SH-SY5Y (cell line): Measurements from ENCODE around the gene RRP7A.

ENCODE experiments used
- GATA2 ChIP-seq: IDR thresholded peaks from 2 replicates; pipeline ENCODE4 v1.6.1; 2011; ENCODE audit warnings: mild to moderate bottlenecking, low read depth, low read length
- GATA3 ChIP-seq: IDR thresholded peaks from 2 replicates; pipeline ENCODE4 v1.6.1; 2011; ENCODE audit warnings: low read depth, mild to moderate bottlenecking, low read length, moderate library complexity

RRP7A gene

DNA sequence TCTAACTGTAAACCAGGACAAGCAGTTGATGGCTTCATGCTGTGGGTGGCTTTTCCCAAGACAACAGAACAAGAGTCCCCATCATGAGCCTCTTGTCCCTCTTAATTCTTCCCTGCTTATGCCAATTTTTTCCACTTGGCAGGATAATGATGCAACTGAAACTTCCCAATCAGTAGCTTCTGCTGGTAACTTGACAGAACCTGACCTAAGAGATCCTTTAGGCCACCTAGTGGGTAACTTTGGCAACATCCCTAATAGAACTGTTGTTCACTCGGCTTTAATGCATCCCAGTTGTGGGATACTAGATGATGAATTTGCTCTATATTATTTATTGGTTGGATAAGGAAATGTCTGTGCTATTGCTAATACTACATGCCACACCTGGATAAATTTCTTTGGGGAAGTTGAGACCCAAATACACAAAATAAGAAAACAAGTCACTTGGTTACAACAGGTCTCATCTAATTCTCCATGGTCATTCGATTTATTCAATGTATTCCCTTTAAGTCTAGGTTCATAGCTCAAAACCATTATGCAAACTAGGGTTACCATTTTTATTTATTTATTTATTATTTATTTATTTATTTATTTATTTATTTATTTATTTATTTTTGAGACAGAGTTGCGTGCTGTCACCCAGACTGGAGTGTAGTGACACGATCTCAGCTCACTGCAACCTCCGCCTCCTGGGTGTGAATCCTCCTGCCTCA is 46.0 kb downstream of the RRP7A start:
- no peak for TF ChIP-seq GATA2
- TF ChIP-seq GATA3, result no peak

DNA sequence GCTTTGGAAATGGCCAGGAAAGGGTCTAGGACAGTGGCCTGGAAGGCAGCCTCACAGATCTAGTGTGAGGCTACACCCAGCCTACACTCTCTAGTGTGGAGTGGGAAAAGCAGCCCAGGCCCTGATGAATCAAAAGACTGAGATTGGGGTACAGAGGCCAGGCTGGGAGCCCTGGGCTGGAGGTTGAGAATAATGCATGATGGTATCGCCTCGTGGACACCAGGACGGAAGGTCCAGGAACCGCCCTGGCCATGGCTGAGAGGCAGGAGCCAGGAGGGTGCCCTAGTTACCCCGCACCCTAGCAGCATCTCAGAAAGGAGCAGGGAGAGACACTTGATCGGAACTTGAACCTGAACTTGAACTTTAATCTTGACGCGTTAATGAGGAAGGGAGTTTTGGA is 46.9 kb downstream of the RRP7A start:
- TF ChIP-seq GATA2, result no peak
- no peak for TF ChIP-seq GATA3

DNA sequence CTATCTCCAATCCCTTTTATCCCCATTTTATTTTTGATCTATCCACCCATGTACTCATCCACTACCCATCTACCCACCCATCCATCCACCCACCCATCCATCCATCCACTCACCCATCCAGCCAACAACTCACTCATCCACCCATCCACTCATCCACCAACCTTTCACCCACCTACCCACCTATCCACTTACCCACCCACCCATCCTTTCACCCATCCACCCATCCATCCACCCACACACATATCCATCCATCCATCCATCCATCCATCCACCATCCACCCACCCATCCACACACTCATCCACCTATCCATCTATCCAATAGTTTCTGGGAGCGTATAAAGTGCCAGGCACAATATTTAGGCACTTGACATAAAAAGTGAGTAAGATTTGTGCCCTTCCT is 48.2 kb downstream of the RRP7A start:
- TF ChIP-seq GATA2 (no peak), GATA3 (no peak)

DNA sequence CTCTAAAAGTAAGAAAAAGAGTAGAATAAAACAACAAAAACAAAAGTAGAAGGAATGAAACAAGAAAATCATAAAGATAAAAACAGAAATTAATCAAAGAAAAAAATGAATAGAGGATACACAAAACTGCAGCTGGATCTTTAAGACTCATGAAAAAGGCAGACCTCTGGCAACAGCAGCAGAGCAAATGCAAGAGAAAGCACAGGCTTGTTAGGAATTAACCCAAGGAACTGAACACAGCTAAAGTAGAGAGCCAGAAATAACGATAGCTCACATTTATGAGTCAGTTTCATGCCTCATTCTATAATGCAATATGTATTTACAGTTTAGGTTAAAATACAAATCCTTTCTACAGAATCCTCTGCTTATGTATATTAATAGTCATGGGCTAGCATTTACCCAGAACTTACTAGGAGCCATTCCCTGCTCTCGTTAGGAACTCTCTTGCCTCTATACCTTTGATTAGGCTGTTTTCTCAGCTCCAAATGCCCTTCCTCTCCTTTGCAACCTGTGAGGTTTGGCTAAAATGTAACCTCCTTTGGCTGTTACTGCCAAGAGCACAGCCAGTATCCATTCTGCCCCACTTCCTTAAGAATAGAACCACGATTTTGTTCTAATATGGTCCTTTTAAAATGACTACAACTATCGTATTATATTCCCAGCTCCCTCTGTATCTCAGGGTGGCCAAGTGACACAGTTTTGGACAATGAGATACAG is 49.1 kb downstream of the RRP7A start:
- TF ChIP-seq GATA3 (no peak), GATA2 (no peak)

DNA sequence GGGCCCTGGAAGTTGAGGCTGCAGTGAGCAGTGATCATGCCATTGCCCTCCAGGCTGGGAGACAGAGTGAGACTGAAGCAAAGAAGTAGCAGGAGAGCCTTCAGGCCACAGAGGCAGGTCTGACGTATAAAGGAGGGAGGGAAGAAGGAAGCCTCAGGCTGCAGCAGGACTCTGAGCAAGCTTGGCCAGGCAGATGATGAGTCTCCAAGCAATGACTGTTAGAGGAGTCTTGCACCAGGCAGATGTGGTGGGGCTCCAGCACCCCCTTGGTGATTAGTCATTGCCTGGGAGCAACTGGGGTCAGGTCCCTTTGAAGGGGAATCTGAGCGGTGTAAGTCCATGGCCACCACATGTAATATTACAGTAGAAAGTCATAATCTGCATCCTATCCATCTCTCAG is 50.8 kb downstream of the RRP7A start:
- TF ChIP-seq GATA2 (no peak), GATA3 (no peak)

DNA sequence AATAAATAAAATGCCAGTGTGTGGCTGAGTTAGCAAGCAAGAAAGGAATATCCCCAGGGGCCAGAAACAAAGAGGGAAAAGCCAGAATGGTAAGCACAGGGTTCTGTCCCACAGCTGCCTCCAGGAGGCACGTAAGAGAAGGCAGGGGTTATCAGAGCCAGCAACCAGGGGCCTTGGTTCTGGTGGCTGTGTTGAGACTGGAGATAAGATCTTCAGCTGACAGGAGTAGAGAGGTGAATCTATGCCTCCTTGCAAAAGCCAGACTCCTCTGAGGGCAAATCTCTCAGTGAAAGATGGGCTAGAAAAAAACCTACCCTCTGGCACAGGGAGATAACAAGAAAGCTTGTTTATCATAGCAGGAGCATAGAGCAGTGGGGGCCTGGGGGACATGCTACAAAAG is 57.6 kb downstream of the RRP7A start:
- TF ChIP-seq GATA3, result peak; percentile 72
- peak; percentile 91 for TF ChIP-seq GATA2

DNA sequence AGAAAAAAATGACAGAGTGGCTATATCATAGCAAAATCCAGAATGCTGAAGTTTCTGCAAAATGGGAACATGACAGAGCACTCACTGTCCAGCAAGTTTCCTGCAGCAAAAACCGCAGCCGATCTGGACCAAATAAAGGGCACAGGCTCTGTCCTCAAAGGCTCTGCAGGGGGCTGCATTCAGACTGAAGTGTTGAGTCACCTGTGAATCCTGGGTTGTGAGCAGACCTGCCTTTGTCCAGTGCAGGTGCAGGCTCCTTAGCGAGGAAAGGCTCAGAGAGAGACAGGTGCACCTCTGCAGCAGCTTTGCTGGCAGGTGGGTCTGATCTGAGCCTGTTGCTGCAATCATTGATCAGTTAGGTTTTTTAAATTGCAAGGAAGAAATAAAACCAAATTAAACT is 58.1 kb downstream of the RRP7A start:
- no peak for TF ChIP-seq GATA2
- no peak for TF ChIP-seq GATA3
